ENCODE results near the gene UGT1A4. TPM values are rescaled to one million over a fixed set of nuclear protein-coding genes. Genes with fewer than 3 reads are reported as not detected.
"Not testable (repeated sequence)": the region's sequence is repeated elsewhere in the genome, so short reads cannot be mapped to it uniquely, and the experiment has no call there.

Gene UGT1A4
- total RNA-seq, 1 experiment from 2014 or later = 6.1 TPM

GRCh38 chr2:233699424-233700027 lies 19.0 kb upstream of the UGT1A4 start:
- Mint-ChIP-seq H3K27me3 (ENCODE audit: unreplicated experiment) (no peaks in the 10 kb centered on the region), H3K4me1 (ENCODE audit: low read depth, unreplicated experiment) (peaks cover 89% of the 10 kb centered on the region), H3K36me3 (ENCODE audit: insufficient read depth, unreplicated experiment) (peaks cover 57% of the 10 kb centered on the region), H3K9me3 (ENCODE audit: low read depth, unreplicated experiment) (no peaks in the 10 kb centered on the region), H3K4me3 (ENCODE audit: low read depth, unreplicated experiment) (peak overlapping the region; percentile 65), H3K27ac (ENCODE audit: unreplicated experiment) (peak overlapping the region; percentile 65)
- CTCF ChIA-PET = interaction anchor here (1.2 kb wide), 1 partner anchor 8 kb away, joined by 4 read pairs; no protein-coding TSS in a partner anchor
- TF ChIP-seq CTCF (IDR thresholded peaks at IDR 0.05; ENCODE audit: unreplicated experiment) = no peak
- intact Hi-C loops (cut with micrococcal nuclease; ENCODE audit: unreplicated experiment) = loop anchor here (10.0 kb wide), 1 partner anchor 135 kb away; no protein-coding TSS in a partner anchor
- DNase-seq = no peak
- no TSS peak for BruUV-seq (replicated peaks)

- CTCF ChIA-PET = interaction anchor here (0.8 to 1.2 kb wide), 2 partner anchors 9 to 60 kb away, joined by 4 read pairs; partner anchors contain the start of gene UGT1A1
- intact Hi-C loops (cut with micrococcal nuclease; ENCODE audit: unreplicated experiment) = loop anchor here (10.0 kb wide), 1 partner anchor 135 kb away; no protein-coding TSS in a partner anchor
- TF ChIP-seq CTCF (IDR thresholded peaks at IDR 0.05; ENCODE audit: unreplicated experiment) = no peak
- H3K4me3 Mint-ChIP-seq (ENCODE audit: low read depth, unreplicated experiment) = peak overlapping the region; percentile 65
- DNase-seq = peak; percentile 44
- no peaks in the 10 kb centered on the region for H3K27me3 Mint-ChIP-seq (ENCODE audit: unreplicated experiment)
- peak overlapping the region; percentile 65 for H3K27ac Mint-ChIP-seq (ENCODE audit: unreplicated experiment)
- H3K4me1 Mint-ChIP-seq (ENCODE audit: low read depth, unreplicated experiment) = peaks cover 86% of the 10 kb centered on the region
- peaks cover 56% of the 10 kb centered on the region for H3K36me3 Mint-ChIP-seq (ENCODE audit: insufficient read depth, unreplicated experiment)
- H3K9me3 Mint-ChIP-seq (ENCODE audit: low read depth, unreplicated experiment) = no peaks in the 10 kb centered on the region
- BruUV-seq (replicated peaks) = no TSS peak
Measured at GRCh38 chr2:233700028-233700635, 18.4 kb upstream of the UGT1A4 start.

- DNase-seq; H3K27me3 Mint-ChIP-seq (ENCODE audit: unreplicated experiment); H3K9me3 Mint-ChIP-seq (ENCODE audit: low read depth, unreplicated experiment); H3K4me3 Mint-ChIP-seq (ENCODE audit: low read depth, unreplicated experiment); BruUV-seq (replicated peaks): not testable (repeated sequence)
- peaks cover 57% of the 10 kb centered on the region for H3K36me3 Mint-ChIP-seq (ENCODE audit: insufficient read depth, unreplicated experiment)
- H3K4me1 Mint-ChIP-seq (ENCODE audit: low read depth, unreplicated experiment) = peaks cover 86% of the 10 kb centered on the region
- peak overlapping the region; percentile 65 for H3K27ac Mint-ChIP-seq (ENCODE audit: unreplicated experiment)
- CTCF ChIA-PET = interaction anchor here (0.8 to 1.2 kb wide), 2 partner anchors 9 to 59 kb away, joined by 4 read pairs; partner anchors contain the start of gene UGT1A1
- intact Hi-C loops (cut with micrococcal nuclease; ENCODE audit: unreplicated experiment) = loop anchor here (10.0 kb wide), 1 partner anchor 134 kb away; no protein-coding TSS in a partner anchor
Measured at GRCh38 chr2:233700842-233701241, 17.7 kb upstream of the UGT1A4 start.

GRCh38 chr2:233702238-233702637 lies 16.3 kb upstream of the UGT1A4 start:
- H3K9me3 Mint-ChIP-seq (ENCODE audit: low read depth, unreplicated experiment) = no peaks in the 10 kb centered on the region
- no peaks in the 10 kb centered on the region for H3K27me3 Mint-ChIP-seq (ENCODE audit: unreplicated experiment)
- peak overlapping the region; percentile 65 for H3K27ac Mint-ChIP-seq (ENCODE audit: unreplicated experiment)
- no peak overlapping the region for H3K4me3 Mint-ChIP-seq (ENCODE audit: low read depth, unreplicated experiment)
- TF ChIP-seq CTCF (IDR thresholded peaks at IDR 0.05; ENCODE audit: unreplicated experiment) = no peak
- CTCF ChIA-PET = no interaction called here
- peaks cover 43% of the 10 kb centered on the region for H3K36me3 Mint-ChIP-seq (ENCODE audit: insufficient read depth, unreplicated experiment)
- BruUV-seq (replicated peaks) = no TSS peak
- DNase-seq = no peak
- intact Hi-C loops (cut with micrococcal nuclease; ENCODE audit: unreplicated experiment) = loop anchor here (10.0 kb wide), 1 partner anchor 133 kb away; no protein-coding TSS in a partner anchor
- peaks cover 86% of the 10 kb centered on the region for H3K4me1 Mint-ChIP-seq (ENCODE audit: low read depth, unreplicated experiment)

Data from Calu3 (cell line).